Measurements from ENCODE around the gene AWAT2. TPM values are rescaled to one million over a fixed set of nuclear protein-coding genes. Genes with fewer than 3 reads are reported as not detected.

The AWAT2 gene
- total and polyA plus RNA-seq, 10 of the 15 experiments (the other 5 are each of a cell fraction or from before 2014, with no cell fraction given) = not detected

DNA sequence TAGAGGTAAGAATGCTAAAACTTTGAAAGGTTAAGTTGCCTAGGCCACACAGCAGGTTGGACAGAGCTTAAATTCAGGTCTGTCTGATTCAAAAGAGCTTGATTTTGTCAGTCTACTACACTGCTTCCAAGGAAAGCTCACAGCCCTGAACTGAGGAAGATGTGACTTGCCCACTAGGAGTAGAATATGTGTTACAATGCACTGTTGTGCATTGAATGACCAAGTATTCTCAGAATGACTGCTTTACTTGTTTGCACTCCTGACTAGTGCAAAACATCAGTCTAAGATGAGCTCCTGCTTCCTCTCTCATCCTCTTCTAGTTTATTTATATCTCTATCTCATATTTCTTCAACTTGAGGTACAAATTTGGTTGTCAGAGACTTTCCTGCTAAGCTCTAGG lies 56.2 kb downstream of the AWAT2 start:
- no TSS peak for BruUV-seq (replicated peaks)
- intact Hi-C loops (cut with micrococcal nuclease; ENCODE audit: unreplicated experiment) = no loop called here
- no peaks in the 10 kb centered on the region for H4K20me1 ChIP-seq (ENCODE audit: control insufficient read depth, insufficient read depth)
- RAD21 ChIA-PET (ENCODE audit: unreplicated experiment) = no interaction called here
- no peak overlapping the region for H3K4me3 ChIP-seq
- in situ Hi-C loops (cut with MboI) = no loop called here
- CTCF ChIA-PET = no interaction called here
- H2AFZ ChIP-seq (ENCODE audit: control insufficient read depth, low read depth, low read length) = no peak overlapping the region
- no peak for DNase-seq (ENCODE audit: low read depth, low spot score)
- no peaks in the 10 kb centered on the region for H3K27me3 ChIP-seq (replicated peaks in 1 of 2; ENCODE audit: control insufficient read depth in 2 of 2, insufficient read depth in 2 of 2, low read length in 1 of 2)
- no peaks in the 10 kb centered on the region for H3K9me3 ChIP-seq (replicated peaks; ENCODE audit: control insufficient read depth, insufficient read depth, low read length)
- no peaks in the 10 kb centered on the region for H3K79me2 ChIP-seq (ENCODE audit: control insufficient read depth, insufficient read depth, low read length)
- no peak overlapping the region for H3K27ac ChIP-seq (ENCODE audit: control insufficient read depth, insufficient read depth)
- H3K4me1 ChIP-seq (ENCODE audit: control insufficient read depth, insufficient read depth, low read length) = no peaks in the 10 kb centered on the region
- SMC1A ChIA-PET (ENCODE audit: uncharacterized antibody, unreplicated experiment) = no interaction called here
- POLR2A ChIA-PET = no interaction called here
- no peaks in the 10 kb centered on the region for H3K36me3 ChIP-seq (ENCODE audit: control insufficient read depth in 2 of 2, insufficient read depth in 2 of 2, low read length in 1 of 2)
- H3K9ac ChIP-seq (ENCODE audit: control insufficient read depth, insufficient read depth, low read length) = no peak overlapping the region
- H3K4me2 ChIP-seq (ENCODE audit: control insufficient read depth, insufficient read depth) = no peak overlapping the region
- ATAC-seq = no peak
- FAIRE-seq = no peak
- no peak for TF ChIP-seq ZSCAN29 (IDR thresholded peaks at IDR 0.05)
- no peak for TF ChIP-seq IKZF1 (conservative IDR thresholded peaks at IDR 0.05)
- TF ChIP-seq, protein P1, sequence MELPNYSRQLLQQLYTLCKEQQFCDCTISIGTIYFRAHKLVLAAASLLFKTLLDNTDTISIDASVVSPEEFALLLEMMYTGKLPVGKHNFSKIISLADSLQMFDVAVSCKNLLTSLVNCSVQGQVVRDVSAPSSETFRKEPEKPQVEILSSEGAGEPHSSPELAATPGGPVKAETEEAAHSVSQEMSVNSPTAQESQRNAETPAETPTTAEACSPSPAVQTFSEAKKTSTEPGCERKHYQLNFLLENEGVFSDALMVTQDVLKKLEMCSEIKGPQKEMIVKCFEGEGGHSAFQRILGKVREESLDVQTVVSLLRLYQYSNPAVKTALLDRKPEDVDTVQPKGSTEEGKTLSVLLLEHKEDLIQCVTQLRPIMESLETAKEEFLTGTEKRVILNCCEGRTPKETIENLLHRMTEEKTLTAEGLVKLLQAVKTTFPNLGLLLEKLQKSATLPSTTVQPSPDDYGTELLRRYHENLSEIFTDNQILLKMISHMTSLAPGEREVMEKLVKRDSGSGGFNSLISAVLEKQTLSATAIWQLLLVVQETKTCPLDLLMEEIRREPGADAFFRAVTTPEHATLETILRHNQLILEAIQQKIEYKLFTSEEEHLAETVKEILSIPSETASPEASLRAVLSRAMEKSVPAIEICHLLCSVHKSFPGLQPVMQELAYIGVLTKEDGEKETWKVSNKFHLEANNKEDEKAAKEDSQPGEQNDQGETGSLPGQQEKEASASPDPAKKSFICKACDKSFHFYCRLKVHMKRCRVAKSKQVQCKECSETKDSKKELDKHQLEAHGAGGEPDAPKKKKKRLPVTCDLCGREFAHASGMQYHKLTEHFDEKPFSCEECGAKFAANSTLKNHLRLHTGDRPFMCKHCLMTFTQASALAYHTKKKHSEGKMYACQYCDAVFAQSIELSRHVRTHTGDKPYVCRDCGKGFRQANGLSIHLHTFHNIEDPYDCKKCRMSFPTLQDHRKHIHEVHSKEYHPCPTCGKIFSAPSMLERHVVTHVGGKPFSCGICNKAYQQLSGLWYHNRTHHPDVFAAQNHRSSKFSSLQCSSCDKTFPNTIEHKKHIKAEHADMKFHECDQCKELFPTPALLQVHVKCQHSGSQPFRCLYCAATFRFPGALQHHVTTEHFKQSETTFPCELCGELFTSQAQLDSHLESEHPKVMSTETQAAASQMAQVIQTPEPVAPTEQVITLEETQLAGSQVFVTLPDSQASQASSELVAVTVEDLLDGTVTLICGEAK (IDR thresholded peaks at IDR 0.05; ENCODE audit: borderline replicate concordance) = no peak
- TF ChIP-seq MEF2B (IDR thresholded peaks at IDR 0.05; ENCODE audit: partially characterized antibody, poor library complexity, severe bottlenecking) = no peak
- no peak for TF ChIP-seq ZNF207 (IDR thresholded peaks at IDR 0.05; ENCODE audit: borderline replicate concordance)
- TF ChIP-seq NRF1 (conservative IDR thresholded peaks at IDR 0.05; ENCODE audit: low read depth, low read length) = no peak
- TF ChIP-seq POLR2AphosphoS5 (IDR thresholded peaks at IDR 0.05; ENCODE audit: low read length) = no peak
- TF ChIP-seq, protein P2, sequence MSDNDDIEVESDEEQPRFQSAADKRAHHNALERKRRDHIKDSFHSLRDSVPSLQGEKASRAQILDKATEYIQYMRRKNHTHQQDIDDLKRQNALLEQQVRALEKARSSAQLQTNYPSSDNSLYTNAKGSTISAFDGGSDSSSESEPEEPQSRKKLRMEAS (IDR thresholded peaks at IDR 0.05; ENCODE audit: low read depth, low read length) = no peak
- TF ChIP-seq, protein P3, sequence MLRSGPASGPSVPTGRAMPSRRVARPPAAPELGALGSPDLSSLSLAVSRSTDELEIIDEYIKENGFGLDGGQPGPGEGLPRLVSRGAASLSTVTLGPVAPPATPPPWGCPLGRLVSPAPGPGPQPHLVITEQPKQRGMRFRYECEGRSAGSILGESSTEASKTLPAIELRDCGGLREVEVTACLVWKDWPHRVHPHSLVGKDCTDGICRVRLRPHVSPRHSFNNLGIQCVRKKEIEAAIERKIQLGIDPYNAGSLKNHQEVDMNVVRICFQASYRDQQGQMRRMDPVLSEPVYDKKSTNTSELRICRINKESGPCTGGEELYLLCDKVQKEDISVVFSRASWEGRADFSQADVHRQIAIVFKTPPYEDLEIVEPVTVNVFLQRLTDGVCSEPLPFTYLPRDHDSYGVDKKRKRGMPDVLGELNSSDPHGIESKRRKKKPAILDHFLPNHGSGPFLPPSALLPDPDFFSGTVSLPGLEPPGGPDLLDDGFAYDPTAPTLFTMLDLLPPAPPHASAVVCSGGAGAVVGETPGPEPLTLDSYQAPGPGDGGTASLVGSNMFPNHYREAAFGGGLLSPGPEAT (IDR thresholded peaks at IDR 0.05; ENCODE audit: low read depth) = no peak
- TF ChIP-seq, protein P4, sequence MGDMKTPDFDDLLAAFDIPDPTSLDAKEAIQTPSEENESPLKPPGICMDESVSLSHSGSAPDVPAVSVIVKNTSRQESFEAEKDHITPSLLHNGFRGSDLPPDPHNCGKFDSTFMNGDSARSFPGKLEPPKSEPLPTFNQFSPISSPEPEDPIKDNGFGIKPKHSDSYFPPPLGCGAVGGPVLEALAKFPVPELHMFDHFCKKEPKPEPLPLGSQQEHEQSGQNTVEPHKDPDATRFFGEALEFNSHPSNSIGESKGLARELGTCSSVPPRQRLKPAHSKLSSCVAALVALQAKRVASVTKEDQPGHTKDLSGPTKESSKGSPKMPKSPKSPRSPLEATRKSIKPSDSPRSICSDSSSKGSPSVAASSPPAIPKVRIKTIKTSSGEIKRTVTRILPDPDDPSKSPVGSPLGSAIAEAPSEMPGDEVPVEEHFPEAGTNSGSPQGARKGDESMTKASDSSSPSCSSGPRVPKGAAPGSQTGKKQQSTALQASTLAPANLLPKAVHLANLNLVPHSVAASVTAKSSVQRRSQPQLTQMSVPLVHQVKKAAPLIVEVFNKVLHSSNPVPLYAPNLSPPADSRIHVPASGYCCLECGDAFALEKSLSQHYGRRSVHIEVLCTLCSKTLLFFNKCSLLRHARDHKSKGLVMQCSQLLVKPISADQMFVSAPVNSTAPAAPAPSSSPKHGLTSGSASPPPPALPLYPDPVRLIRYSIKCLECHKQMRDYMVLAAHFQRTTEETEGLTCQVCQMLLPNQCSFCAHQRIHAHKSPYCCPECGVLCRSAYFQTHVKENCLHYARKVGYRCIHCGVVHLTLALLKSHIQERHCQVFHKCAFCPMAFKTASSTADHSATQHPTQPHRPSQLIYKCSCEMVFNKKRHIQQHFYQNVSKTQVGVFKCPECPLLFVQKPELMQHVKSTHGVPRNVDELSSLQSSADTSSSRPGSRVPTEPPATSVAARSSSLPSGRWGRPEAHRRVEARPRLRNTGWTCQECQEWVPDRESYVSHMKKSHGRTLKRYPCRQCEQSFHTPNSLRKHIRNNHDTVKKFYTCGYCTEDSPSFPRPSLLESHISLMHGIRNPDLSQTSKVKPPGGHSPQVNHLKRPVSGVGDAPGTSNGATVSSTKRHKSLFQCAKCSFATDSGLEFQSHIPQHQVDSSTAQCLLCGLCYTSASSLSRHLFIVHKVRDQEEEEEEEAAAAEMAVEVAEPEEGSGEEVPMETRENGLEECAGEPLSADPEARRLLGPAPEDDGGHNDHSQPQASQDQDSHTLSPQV (IDR thresholded peaks at IDR 0.05) = no peak
- no peak for TF ChIP-seq MXI1 (IDR thresholded peaks at IDR 0.05; ENCODE audit: low read depth, low read length)
- no peak for TF ChIP-seq POLR2AphosphoS2 (IDR thresholded peaks at IDR 0.05; ENCODE audit: low read depth, low read length)
- no peak for TF ChIP-seq PAX5 (IDR thresholded peaks at IDR 0.05; ENCODE audit: borderline replicate concordance, low read depth, low read length)
- TF ChIP-seq ZBED1 (IDR thresholded peaks at IDR 0.05; ENCODE audit: borderline replicate concordance) = no peak
- TF ChIP-seq, protein P5, sequence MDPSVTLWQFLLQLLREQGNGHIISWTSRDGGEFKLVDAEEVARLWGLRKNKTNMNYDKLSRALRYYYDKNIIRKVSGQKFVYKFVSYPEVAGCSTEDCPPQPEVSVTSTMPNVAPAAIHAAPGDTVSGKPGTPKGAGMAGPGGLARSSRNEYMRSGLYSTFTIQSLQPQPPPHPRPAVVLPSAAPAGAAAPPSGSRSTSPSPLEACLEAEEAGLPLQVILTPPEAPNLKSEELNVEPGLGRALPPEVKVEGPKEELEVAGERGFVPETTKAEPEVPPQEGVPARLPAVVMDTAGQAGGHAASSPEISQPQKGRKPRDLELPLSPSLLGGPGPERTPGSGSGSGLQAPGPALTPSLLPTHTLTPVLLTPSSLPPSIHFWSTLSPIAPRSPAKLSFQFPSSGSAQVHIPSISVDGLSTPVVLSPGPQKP (IDR thresholded peaks at IDR 0.05; ENCODE audit: low read depth, low read length) = no peak
